B cell (primary cell): ENCODE measurements around the gene RNASEH1.

Experiments used
- EZH2 ChIP-seq: IDR thresholded peaks from 2 replicates; pipeline ENCODE4 v1.6.1; 2012; ENCODE audit warnings: borderline replicate concordance, low read depth, mild to moderate bottlenecking, moderate library complexity, low read length; ENCODE audit not compliant: insufficient read depth, poor library complexity, severe bottlenecking
- TF ChIP-seq, protein P1 (sequence below): fragments of 200-600 bp; IDR thresholded peaks from one replicate; pipeline ENCODE4 v1.8.0; 2022; ENCODE audit warnings: antibody characterized with exemption, mild to moderate bottlenecking

DNA sequence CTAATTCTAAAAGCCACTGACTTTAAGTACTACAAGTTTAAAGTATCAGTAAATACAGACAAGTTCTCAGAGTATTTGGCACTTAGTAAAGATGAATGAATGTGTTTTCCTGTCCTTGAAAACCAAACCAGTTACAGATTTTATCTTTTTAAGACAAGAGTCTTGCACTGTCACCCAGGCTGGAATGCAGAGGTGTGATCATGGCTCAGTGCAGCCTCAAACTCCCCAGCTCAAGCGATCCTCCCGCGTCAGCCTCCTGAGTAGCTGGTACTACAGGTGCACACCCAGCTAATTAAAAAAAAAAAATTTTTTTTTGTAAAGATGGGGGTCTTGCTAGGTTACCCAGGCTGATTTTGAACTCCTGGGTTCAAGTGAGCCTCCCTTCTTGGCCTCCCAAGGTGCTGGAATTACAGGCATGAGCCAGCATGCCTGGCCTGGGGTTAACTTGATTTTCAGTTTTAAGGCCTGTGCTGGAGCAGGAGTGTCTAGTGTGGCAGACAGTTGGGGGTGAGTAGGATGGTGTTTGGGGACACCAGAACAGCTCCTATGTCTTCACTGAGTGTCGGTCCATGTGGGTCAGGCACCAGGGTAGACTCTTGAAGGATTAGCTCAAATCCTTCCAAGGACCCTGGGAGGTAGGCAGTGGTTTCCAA lies 26.6 kb upstream of the RNASEH1 start:
- TF ChIP-seq EZH2: no peak
- TF ChIP-seq, protein P1, sequence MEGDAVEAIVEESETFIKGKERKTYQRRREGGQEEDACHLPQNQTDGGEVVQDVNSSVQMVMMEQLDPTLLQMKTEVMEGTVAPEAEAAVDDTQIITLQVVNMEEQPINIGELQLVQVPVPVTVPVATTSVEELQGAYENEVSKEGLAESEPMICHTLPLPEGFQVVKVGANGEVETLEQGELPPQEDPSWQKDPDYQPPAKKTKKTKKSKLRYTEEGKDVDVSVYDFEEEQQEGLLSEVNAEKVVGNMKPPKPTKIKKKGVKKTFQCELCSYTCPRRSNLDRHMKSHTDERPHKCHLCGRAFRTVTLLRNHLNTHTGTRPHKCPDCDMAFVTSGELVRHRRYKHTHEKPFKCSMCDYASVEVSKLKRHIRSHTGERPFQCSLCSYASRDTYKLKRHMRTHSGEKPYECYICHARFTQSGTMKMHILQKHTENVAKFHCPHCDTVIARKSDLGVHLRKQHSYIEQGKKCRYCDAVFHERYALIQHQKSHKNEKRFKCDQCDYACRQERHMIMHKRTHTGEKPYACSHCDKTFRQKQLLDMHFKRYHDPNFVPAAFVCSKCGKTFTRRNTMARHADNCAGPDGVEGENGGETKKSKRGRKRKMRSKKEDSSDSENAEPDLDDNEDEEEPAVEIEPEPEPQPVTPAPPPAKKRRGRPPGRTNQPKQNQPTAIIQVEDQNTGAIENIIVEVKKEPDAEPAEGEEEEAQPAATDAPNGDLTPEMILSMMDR: no peak
